Pulmonary artery endothelial cell (primary cell): ENCODE measurements around the gene RGS9. TPM values are rescaled to one million over a fixed set of nuclear protein-coding genes. Genes with fewer than 3 reads are reported as not detected.
A peak's percentile ranks its signal among the peaks of the same experiment; 100 is the strongest.

Experiments
- DNase-seq: peaks from one replicate; pipeline ENCODE4 v3.0.0-alpha.2; 2011; ENCODE audit warnings: low read depth, low spot score
- total RNA-seq: library from RNA; depleted of rRNA; stranded (reverse); fragments of >200 nt; gene quantifications from 2 replicates; pipeline ENCODE4 v1.2.3, GENCODE V29; 2014

The RGS9 gene
- total RNA-seq, 1 donor from 2014 or later = 1.1 TPM

DNA sequence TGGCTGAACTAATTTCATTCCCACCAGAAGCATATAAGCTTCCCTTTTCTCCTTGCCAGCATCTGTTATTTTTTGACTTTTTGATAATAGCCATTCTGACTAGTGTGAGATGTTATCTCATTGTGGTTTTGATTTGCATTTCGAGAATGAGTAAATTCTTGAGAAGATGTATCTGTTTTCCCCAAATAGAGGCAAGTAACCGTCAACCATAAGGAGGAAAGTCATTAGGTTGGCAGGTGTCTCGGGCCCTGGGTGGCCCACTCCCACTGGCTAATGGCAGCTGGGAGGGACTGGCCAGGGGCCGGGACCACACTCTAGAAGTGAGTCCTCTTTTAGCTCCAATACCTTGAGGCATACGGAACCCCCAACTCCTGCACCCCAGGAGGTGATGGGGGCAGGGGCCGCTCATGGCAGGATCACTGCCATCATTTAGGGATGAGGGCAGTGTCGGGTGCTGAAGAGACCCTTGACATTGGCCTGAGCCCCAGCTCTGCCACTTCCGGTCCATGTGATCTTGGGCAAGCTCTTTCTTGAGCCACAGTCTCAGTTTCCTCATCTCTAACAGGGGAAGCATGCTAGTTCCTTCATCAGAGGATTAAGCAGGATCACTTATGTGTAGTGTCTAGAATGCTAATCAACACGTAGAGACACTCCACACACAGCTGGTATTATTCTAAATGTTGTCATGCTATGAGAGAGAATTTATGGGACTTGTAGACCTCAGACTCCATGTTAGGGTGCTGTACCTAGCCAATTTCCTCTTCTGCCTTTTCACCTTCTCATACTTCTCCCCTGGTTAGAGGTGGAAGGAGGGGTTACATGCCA is 44.3 kb downstream of the RGS9 start:
- DNase-seq = no peak

DNA sequence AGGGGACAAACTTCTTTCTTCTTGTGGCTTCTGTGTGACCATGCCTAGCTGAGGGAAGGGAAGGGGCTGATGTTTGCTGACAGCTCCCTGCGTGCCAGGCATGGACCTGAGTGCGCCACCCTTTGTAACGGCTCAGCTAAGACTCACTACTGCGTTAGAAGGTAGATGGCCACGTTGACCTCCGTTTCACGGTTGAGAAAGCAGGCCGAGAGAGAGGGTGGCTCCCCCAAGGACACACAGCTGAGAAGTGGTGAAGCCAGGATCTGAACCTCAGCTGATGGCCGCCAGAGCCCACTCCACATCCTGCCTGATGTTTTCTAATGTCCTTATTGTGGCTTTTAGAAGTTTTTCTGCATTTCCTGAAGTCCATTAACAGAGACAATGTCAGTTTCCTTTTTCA is 45.1 kb downstream of the RGS9 start:
- DNase-seq = no peak

DNA sequence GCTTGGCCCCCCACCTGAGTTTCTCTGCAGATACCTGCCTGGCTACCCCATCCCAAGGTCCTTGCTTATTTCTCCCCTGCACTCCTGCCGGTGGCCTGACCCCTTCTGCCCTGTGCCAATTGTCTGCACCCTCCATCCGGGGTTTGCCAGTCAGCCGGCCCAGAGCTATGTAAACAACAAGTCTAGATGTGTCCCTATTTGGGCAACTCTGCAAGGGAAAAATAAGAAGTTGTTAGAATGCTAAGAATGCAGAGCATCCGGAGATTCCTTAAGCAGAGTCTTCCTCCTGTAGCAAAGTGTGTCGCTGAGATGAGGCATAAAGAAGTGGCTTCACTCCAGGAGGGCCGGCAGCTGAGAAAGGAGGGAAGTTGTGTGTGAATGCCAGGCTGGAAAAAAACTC is 46.6 kb downstream of the RGS9 start:
- peak; percentile 78 for DNase-seq

DNA sequence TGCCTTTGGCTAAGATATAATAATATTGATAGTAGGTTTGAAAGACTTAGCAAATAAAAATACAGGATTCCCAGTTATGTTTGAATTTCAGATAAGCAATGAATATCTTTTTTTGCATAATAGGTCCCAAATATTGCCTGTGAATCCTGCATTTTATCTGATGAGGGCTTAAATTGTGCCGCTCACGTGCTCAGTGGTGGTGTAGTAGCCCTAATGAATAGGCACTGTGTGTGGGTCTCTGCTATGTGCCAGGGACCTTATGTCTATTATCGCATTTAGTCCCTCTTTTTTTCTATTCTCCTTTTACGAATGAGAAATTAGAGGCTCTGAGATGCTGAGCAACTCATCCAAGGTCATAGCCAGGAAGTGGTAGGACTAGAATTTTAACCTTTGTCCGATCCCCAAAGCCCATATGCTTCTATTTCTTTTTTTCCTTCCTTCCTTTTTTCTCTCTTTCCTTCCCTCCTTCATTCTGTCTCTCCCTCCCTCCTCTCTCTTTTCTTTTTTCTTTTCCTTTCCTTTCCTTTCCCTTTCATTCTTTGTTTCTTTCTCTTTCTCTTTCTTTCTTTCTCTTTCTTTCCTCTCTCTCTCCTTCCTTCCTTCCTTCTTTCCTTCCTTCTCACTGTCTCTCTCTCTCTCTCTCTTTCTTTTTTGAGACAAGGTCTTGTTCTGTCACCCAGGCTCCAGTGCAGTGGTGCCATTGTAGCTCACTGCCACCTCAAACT is 47.2 kb downstream of the RGS9 start:
- DNase-seq = no peak

DNA sequence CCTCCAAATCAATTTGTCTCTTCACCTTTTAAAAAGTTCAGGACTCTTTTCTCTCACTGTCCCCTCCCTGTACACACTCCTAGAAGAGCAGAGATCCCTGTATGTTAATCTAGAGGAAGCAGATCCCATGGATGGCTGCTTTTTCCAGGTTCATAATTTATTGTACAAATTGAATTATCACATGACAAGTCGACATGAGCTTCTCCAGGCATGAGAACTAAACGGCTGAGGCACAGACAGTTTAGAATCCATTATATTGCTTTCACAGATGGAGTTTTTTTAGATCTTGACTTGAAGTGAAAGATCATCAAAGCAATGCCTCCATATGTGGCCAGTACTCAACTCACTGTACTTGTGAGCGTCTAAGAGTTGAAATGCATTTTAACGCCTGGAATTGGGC is 47.9 kb downstream of the RGS9 start:
- no peak for DNase-seq

DNA sequence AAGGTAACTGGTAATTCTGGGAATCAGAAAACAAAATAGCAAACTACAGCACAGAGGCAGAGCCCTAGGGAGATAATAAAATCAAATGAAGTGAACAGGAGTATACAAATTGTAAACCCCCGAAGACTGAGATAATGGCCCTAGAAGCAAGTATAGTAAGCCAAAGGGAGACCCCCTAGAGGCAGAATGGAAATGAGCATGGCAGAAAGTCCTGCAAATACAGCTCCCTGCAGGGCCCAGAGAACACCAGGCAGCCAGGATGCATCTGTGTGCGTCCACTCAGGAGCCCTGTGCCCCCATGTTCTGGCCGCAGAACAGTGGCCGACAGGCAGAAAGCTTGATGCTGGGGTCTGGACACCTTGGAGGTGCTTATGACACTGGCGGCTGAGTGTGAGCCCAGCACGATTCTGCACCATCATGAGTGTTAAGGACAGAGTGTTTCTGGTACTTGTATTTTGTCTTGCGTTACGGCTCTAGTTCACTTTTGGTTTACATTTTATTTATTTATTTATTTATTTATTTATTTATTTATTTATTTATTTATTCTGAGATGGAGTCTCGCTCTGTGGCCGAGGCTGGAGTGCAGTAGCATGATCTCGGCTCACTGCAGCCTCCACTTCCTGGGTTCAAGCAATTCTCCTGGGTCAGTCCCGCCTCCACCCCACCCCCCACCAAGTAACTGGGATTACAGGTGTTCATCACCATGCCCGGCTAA is 48.7 kb downstream of the RGS9 start:
- no peak for DNase-seq

DNA sequence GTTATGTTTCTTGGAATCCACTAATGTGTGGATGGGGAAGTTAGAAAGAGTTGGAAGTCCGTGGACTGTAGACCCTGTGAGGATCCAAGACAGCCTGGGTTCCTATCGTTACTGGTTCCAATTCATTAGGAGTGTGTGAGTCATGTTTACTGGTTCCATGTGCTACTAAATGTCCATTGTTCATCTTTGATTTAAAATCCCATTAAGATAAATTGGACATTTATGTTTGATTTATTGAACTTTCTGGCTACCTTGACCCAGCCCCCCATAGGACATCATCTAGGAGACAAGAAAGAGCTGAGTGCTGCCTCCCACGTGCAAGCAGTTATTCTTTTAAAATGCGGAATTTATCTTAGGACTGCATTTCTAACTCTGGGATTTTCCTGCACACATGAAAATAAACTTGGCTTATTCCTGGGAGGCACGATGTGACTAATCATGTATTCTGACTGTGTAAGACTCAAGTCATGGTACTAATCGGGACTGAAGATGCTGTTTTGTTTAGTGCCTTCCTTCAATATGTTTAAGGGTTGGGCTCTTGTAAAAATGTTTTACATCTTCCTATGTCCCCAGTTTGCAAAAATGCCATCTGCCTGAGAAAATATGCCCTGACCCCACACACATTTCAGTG is 53.4 kb downstream of the RGS9 start:
- DNase-seq = no peak

DNA sequence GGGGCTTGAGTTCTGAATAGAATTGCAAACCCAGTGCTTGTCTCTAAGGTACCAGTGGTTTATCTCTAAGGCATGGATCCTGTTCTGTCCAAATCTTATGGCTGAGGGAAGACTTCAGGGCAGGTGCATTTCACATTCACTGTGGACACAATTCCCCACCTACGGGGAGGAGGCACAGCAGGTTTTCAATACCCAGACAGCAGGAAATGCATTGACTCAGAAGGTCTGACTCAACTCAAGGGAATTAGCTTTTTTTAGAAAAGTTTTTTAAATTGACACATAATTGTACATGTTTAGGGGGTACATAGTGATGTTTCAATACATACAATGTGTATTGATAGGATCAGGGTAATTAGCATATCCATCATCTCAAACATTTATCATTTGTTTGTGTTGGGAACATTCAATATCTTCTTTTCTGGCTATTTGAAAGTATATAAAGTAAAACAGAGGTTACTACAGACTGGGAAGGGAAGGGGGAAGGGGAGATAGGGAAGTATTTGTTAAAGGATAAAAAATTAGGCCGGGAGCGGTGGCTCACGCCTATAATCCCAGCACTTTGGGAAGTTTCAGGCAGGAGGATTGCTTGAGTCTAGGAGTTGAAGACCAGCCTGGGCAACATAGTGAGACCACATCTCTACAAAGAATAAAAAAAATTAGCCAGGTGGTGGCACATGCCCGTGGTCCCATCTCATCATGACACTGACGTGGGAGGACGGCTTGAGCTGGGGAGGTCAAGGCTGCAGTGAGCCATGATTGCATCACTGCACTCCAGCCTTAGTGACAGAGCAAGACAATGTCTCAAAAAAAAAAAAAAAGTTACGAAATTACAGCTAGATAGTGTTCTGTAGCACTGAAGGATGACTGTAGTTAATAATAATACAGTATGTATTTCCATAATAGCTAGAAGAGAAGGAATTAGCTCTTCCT is 54.9 kb downstream of the RGS9 start:
- peak; percentile 24 for DNase-seq

DNA sequence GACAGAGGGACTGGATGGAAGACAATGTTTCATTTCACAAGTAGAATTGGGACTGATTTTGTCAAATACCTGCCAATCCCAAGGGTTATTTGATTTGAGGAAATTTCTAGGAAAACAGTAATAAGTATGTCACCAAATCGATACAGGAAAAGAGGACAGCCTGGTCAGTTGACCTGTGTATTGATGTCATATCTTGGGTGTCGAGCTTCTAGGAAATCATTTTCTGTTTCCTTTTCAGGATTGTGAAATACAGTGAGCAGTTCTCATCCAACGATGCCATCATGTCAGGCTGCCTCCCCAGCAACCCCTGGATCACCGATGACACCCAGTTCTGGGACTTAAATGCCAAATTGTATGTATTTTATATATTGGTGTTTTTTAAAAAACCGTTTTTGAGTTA is 56.1 kb downstream of the RGS9 start:
- DNase-seq = no peak

DNA sequence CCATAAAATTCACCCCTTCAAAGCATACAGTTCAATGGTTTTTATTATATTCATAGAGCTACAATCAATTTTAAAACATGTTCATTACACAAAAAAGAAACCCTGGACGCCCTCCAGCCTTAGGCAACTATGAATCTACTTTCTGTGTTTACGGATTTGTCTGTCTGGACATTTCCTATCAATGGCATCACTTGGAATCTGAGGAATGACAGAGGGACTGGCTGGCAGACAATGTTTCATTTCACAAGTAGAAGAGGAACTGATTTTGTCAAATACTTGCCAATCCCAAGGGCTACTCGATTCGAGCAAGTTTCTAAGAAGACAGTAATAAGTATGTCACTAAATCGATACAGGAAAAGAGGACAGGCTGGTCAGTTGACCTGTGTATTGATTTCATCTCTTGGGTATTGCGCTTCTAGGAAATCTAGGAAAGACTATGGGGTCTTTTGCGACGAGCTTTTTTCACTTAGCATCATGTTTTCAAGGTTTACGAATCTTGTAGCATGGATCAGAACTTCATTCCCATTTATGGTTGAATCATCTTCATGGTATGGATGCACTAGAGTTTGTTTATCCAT is 56.6 kb downstream of the RGS9 start:
- DNase-seq = no peak

DNA sequence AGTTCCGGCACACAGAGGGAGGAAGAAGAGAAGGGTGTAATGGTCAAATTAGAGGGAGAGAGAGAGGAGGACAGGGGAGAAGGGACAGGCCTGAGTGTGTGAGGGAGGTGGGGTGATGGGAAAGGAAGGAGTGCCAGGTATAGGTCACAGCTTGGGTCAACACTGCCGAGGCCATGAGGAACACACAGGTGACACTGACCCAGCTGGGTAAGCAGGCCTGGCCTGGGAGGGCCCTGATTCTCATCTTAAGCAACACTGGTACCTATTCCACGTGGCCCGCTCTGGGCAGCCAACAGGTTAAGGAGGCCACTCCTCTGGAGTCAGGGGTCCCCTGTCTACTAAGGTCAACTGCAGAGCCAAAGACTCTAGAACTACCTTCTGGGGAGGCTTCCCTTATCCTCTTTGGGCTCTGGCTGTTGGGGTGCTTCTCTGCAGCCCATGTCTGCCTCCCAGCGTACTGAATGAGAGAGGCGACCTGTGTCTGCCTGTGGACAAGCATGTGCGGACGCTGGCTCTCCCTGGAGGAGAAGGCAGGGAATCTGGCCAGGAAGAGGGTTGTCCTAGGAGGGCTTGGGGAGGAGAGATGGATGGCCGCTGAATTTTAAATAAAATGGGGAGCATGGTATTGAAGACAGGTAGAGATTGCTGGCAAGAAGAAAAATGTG is 57.6 kb downstream of the RGS9 start:
- no peak for DNase-seq

DNA sequence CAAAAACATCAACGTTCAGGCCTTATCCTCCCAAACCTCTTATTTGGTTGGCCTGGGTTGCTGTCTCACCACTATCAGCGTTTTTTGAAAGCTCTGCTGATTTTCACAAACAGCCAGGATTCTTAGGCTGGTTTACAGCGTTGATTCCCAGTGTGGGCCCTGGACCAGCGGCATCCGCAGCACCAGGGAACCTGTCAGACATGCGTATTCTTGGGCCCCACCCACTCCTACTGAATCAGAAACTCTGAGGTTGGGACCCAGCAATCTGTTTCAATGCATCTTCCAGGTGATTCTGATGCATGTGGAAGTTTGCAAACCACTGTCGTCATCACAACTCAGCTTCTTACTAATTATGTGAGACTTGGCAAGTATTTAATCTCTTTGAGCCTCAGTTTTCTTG is 58.5 kb downstream of the RGS9 start:
- no peak for DNase-seq

DNA sequence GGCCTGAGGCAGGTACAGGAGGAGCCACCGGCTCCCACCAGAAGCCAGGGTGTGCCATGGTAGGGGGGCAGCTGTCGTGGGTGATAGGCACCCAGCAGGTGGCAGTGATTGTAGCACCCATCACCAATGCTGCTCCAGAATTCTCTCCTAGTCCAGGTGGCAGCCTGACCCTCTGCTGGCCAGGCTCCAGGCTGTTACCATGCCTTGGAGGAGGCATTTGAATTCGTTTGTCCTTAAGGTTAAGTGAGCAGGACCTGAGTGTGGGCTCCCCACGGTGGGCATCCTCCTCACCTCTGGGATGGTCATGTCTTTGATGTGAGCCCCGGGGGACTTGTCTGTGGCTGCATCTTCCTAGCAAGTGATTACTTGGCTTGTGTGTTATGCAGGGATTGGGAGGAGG is 59.4 kb downstream of the RGS9 start:
- no peak for DNase-seq

DNA sequence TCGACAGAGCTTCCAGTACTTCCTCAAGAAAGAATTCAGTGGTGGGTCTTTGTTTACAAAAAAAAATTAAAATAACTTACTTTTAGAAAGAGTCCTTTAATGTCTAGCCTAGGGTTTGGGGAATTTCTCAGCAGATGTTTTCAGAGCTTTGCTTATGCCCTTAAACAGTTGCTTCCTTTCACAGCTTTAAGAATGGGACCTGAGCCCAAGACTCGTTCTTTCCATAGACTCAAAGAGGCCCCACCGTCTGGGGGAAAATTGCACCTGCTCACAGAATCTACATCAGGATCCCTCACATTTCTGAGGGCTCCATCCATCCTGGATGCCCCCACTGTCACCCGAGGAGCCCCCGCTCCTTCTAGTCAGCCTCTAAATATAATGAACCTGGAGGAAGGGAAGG is 60.0 kb downstream of the RGS9 start:
- no peak for DNase-seq

DNA sequence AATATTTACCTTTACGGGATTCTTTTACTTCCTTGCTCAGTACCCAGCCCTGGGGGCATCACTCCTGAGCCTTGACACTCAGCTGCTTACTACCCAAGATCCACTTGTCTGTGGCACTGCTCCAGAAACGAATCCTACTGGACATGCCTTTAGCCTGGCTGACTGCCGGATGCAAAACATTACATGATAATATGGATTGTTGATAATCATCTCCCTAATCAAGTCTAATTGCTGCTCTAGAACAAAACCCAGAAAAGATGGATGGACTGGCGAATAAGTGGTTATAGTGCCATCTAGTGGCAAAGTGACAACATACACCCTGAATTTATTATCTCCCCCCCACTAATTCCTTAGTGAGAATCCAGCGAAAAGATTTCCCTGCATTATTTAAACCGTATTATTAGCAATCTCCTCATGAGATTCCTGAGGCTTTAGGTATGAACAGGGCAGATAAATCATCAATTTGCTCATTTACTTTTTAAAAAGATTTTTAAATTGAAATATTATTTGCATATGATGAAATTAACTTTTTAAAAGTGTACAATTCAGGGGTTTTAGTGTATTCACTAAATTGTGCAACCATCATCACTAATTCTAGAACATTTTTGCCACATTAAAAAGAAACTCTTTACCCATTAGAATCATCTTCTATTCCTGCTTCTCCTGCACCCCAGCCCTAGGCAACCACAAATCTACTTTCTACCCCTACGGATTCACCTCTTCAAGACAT is 61.6 kb downstream of the RGS9 start:
- peak; percentile 24 for DNase-seq

DNA sequence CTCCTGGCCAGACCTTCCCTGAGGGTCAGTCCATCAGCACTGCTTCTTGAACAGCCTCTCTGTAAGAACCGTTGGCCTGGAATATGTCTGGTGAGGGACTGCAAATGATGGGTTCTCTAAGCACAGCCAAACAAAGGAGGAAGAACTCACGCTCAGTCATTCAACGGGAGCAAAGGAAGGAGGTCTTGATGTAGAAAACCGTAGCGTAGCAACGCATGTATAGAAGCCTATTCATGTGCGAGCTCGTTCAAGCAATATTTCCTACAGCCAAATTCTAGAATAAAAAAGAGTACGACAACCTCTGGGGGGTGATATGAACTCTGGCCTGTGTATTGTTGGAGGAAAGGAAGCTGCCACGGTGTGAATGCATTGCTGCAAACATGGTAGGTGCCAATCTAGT is 64.2 kb downstream of the RGS9 start:
- DNase-seq = no peak

DNA sequence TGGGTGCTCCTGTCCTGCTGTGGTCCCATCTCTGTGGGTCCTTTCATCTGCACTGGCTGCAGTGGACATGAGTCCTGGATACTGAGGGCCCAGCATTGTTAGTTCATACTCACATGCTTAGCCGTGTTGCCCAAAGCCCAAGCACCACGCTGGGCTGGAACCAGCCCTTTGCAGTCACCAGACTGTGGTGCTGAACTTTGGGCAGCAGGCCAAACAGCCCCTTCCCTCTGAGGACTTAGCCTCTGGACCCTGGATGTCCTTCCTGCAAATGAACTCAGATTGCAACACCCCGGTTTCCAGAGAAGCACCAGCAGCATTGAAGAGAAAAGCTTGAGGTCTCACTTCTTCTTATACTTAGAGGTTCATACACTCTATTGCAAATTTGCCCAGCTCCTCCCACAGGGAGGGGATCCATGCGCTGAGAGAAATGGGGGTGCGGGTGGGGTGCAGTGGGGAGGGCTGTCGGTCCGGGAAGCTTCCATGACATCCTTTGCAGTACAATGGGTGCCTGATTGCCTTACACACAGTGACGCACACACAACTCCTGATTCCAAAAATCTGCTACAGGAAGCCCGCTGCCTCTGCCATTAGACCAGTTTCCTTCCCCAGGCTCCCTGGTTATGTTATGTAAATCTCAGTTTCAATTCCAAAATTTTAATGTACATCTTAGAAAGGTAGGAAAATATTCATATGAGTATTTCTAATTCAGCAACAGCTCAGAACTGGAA is 65.8 kb downstream of the RGS9 start:
- no peak for DNase-seq

DNA sequence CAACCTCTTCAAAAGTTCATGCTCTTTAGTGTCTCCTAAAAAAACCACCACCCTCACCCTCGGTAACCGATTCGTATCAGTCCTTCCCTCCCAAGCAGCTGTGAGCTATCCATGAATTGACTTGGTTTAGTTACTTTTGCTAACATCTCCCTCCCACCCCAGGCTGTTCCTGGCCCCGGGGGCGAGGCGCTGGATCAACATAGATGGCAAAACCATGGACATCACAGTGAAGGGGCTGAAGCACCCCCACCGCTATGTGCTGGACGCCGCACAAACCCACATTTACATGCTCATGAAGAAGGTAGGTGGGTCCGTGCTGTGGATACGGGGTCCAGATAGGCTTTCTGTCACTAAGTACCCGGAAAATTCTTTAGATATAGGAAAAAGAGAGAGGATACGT is 66.8 kb downstream of the RGS9 start:
- DNase-seq = no peak

DNA sequence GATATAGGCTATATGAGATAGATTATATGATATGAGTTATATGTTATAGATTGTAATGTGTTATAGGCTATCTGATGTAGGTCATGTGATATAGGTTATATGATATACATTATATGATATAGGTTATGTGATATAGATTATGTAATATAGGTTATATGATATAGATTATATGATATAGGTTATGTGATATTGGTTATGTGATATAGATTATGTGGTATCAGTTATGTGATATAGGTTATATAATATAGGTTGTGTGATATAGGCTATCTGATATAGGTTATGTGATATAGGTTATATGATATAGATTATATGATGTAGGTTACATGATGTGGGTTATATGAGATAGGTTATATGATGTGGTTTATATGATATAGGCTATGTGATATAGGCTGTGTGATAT is 68.5 kb downstream of the RGS9 start:
- no peak for DNase-seq
